NAMALWA (cell line): ENCODE data around the gene EWSR1.
A peak's percentile ranks its signal among the peaks of the same experiment; 100 is the strongest.

Experiments used
- DNase-seq: peaks from one replicate; pipeline ENCODE4 v3.0.0-alpha.2; 2015; ENCODE audit warnings: low spot score

The EWSR1 gene

GRCh38 chr22:29269731-29270474 is 1.8 kb downstream of the EWSR1 start:
- DNase-seq: peak; percentile 43

- peak; percentile 53 for DNase-seq
Observed at GRCh38 chr22:29270475-29271271, 2.6 kb downstream of the EWSR1 start.

GRCh38 chr22:29272624-29273023 is 4.6 kb downstream of the EWSR1 start:
- DNase-seq: no peak

GRCh38 chr22:29275167-29275566 is 7.1 kb downstream of the EWSR1 start:
- DNase-seq: no peak

GRCh38 chr22:29275819-29276565 is 7.9 kb downstream of the EWSR1 start:
- DNase-seq: no peak

- DNase-seq: no peak
Observed at GRCh38 chr22:29277927-29278326, 9.9 kb downstream of the EWSR1 start.

- DNase-seq: no peak
Observed at GRCh38 chr22:29284196-29284595, 16.1 kb downstream of the EWSR1 start.

- no peak for DNase-seq
Observed at GRCh38 chr22:29288837-29289236, 20.8 kb downstream of the EWSR1 start.

- no peak for DNase-seq
Observed at GRCh38 chr22:29290061-29290460, 22.0 kb downstream of the EWSR1 start.

GRCh38 chr22:29291215-29291614 is 23.1 kb downstream of the EWSR1 start:
- no peak for DNase-seq

GRCh38 chr22:29292379-29292778 is 24.3 kb downstream of the EWSR1 start:
- DNase-seq: no peak

GRCh38 chr22:29298641-29299040 is 30.6 kb downstream of the EWSR1 start:
- no peak for DNase-seq

GRCh38 chr22:29299136-29299900 is 31.2 kb downstream of the EWSR1 start:
- no peak for DNase-seq

- no peak for DNase-seq
Observed at GRCh38 chr22:29300467-29300806, 32.4 kb downstream of the EWSR1 start.

GRCh38 chr22:29300807-29301601 is 32.9 kb downstream of the EWSR1 start:
- DNase-seq: no peak

- no peak for DNase-seq
Observed at GRCh38 chr22:29301716-29302401, 33.8 kb downstream of the EWSR1 start.

GRCh38 chr22:29302402-29302680 is 34.3 kb downstream of the EWSR1 start:
- DNase-seq: no peak

- no peak for DNase-seq
Observed at GRCh38 chr22:29302681-29303465, 34.8 kb downstream of the EWSR1 start.

- DNase-seq: no peak
Observed at GRCh38 chr22:29305836-29306174, 37.7 kb downstream of the EWSR1 start.

GRCh38 chr22:29306175-29306834 is 38.2 kb downstream of the EWSR1 start, which contains the start of gene GAS2L1:
Gene GAS2L1, plus strand, starts transcription at chr22:29306650. Its CDS starts 1,456 bp downstream, at chr22:29308106.
- DNase-seq: no peak
